Choroid plexus epithelial cell (primary cell): Measurements from ENCODE around the gene STK11IP.

Experiments
- DNase-seq: peaks from one replicate; pipeline ENCODE4 v3.0.0-alpha.2; 2010; ENCODE audit warnings: low read depth
- H3K4me3 ChIP-seq: 2 replicates; pipeline ENCODE4 v1.5.1; 2011; ENCODE audit warnings: low read depth, mild to moderate bottlenecking, control low read depth, low read length, moderate library complexity
- CTCF ChIP-seq: conservative IDR thresholded peaks from 2 replicates; pipeline ENCODE4 v1.5.1; 2011; ENCODE audit warnings: low read depth, mild to moderate bottlenecking, control low read depth, inconsistent platforms, low read length, moderate library complexity

STK11IP gene

DNA sequence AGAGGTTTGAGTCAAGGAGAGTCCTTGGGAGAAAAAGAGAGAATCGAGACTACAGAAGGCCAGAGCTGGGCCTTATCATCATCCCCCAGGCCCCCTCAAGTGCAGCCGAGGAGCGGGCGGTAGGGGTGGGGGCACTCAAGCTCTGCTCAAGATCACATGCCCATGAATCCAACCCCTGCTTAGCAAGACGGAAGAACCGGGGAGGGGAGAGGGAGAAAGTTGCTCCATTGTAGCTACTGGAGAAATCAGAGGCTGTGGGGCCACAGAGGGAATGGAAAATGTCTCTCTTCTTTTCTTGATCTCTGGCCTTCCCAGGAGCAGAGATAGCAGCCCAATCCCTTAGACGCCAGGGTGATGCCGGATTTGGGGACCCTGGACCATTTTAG lies 44.4 kb downstream of the STK11IP start:
- no peak for DNase-seq
- H3K4me3 ChIP-seq, result no peak overlapping the region
- TF ChIP-seq CTCF, result no peak

GRCh38 chr2:219642465-219643083 lies 44.9 kb downstream of the STK11IP start:
- DNase-seq, result peak; percentile 98
- peak; percentile 99 for TF ChIP-seq CTCF
- H3K4me3 ChIP-seq, result no peak overlapping the region

GRCh38 chr2:219643084-219643473 lies 45.4 kb downstream of the STK11IP start:
- H3K4me3 ChIP-seq, result no peak overlapping the region
- no peak for DNase-seq

GRCh38 chr2:219643788-219644398 lies 46.2 kb downstream of the STK11IP start:
- H3K4me3 ChIP-seq, result no peak overlapping the region
- no peak for TF ChIP-seq CTCF
- DNase-seq, result peak; percentile 26

More at GRCh38 chr2:219643084-219643473, 45.4 kb downstream of the STK11IP start:
- no peak for TF ChIP-seq CTCF

DNA sequence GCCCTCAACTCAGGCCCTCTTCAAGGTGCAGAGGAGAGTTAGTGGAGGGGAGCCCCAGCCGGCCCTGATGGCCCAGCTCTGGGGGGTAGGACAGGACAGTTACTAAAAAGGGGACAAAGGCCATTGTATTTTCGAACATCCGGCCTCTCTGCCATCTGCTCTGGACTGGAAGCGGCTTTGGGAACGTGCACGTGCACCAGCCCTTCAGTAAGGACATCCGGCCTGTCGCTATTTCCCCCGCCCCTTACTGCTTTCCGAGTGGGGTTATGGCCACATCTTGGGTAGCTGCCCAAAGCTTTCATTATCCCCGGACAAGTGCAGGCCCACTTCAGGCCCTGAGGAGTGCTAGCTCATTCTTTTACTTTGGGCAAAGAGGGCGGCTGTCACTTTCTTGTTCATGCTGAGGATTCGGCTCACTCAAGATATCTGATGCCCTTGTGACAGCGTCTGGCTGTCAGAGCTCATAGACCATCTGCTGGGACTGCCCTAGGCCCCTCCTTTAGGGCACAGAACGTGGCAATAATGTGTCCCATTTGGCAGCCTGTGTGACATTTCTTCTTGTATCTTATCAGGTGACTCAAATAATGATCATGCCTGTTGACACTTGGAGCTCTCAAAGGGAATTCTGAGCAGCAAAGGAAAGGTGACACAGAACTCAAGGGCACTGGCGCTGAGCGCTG lies 47.3 kb downstream of the STK11IP start:
- TF ChIP-seq CTCF, result no peak
- no peak overlapping the region for H3K4me3 ChIP-seq
- no peak for DNase-seq

GRCh38 chr2:219645631-219646527 lies 48.2 kb downstream of the STK11IP start:
- DNase-seq, result peak; percentile 75
- TF ChIP-seq CTCF, result no peak
- no peak overlapping the region for H3K4me3 ChIP-seq
